Retinal pigment epithelial cell (primary cell): ENCODE measurements around the gene RC3H1.

Experiments
- DNase-seq: peaks from one replicate; pipeline ENCODE4 v3.0.0-alpha.2; 2010; ENCODE audit warnings: low read depth
- H3K4me3 ChIP-seq: 2 replicates; pipeline ENCODE4 v1.5.1; 2011; ENCODE audit warnings: mild to moderate bottlenecking, low read length, control low read depth, moderate library complexity
- TF ChIP-seq, protein P1 (sequence below): conservative IDR thresholded peaks from 2 replicates; pipeline ENCODE4 v1.5.1; 2011; ENCODE audit warnings: low read depth, low read length, control low read depth, inconsistent platforms

The RC3H1 gene

DNA sequence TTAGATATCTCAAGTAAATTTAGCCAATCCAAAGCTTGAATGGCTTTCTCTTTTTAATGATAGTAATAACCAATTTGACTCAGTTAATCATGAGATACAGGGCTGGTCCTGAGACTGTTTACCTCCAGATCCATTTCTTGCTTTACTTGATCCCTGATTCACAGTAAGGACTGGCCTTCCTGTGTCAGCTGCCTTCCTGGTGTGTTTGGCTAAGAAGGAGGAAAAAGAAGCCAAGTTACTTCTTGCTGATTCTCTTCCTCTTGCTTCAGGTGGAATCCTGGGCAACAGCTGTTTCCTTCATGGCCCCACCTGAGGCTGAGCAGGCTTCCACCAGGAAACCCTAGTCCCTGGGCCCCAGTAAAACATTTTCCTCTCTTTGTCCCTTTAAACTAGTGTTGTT is 14.6 kb upstream of the RC3H1 start:
- TF ChIP-seq, protein P1, sequence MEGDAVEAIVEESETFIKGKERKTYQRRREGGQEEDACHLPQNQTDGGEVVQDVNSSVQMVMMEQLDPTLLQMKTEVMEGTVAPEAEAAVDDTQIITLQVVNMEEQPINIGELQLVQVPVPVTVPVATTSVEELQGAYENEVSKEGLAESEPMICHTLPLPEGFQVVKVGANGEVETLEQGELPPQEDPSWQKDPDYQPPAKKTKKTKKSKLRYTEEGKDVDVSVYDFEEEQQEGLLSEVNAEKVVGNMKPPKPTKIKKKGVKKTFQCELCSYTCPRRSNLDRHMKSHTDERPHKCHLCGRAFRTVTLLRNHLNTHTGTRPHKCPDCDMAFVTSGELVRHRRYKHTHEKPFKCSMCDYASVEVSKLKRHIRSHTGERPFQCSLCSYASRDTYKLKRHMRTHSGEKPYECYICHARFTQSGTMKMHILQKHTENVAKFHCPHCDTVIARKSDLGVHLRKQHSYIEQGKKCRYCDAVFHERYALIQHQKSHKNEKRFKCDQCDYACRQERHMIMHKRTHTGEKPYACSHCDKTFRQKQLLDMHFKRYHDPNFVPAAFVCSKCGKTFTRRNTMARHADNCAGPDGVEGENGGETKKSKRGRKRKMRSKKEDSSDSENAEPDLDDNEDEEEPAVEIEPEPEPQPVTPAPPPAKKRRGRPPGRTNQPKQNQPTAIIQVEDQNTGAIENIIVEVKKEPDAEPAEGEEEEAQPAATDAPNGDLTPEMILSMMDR: no peak
- DNase-seq: no peak

DNA sequence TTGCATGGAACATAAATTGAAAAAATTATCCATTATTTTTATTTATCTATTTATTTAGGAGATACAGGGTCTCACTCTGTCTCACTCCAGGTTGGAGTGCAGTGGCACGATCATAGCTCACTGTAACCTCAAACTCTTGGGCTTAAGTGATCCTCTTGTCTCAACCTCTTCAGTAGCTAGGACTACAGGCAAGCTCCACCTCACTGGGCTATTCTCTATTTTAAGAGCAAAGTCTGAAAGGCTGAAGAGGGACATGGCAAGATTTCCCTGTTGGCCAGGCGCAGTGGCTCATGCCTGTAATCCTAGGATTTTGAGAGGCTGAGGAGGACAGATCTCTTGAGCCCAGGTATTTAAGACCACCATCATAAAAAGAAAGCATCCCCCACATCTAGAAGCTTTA is 14.0 kb upstream of the RC3H1 start:
- no peak overlapping the region for H3K4me3 ChIP-seq
- TF ChIP-seq, protein P1: no peak
- no peak for DNase-seq

More for the DNA sequence above, 14.6 kb upstream of the RC3H1 start:
- no peak overlapping the region for H3K4me3 ChIP-seq

DNA sequence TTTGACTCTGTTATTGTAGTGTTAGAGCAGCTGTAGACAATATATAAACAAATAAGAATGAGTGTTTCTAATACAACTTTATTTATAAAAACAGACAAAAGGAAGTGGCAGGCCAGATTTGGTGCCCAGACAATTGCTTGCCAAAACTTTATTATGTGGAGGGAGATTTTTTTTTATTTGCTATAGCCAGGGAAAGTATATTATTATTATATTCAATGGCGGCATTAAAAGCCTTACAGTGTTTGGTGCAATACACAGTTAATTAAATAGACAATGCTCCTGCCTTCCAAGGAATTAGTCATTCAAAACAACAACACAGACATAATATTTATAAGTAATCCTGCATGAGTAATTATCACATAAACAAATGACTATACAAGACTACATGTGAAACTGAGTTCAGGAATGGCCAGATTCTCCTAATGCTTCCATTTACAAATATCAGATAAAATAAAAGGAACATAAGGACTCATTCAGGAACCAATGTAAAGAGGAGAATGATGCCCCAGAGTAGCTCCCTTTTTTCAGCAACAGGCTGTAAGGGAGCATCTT is 10.6 kb upstream of the RC3H1 start:
- no peak overlapping the region for H3K4me3 ChIP-seq
- TF ChIP-seq, protein P1: no peak
- DNase-seq: no peak

DNA sequence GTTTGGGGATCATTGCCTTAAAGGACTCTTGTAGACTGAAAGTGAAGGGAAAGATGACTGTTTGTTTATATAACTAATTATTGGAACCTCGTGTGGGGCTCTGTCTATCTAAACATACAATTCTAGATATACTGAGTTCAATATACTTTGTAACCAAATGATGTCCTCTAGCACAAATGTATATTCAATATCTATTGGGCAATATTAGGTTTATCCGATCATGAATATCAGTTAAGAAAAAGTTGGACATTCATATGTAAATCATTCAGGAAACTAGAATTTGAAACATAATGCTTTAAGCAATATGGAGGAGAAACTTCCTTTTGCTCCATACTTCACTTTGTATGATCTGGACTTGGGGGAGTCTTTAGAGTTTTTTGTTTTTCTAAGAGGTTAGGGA is 8.9 kb upstream of the RC3H1 start:
- TF ChIP-seq, protein P1: no peak
- no peak overlapping the region for H3K4me3 ChIP-seq
- DNase-seq: no peak

DNA sequence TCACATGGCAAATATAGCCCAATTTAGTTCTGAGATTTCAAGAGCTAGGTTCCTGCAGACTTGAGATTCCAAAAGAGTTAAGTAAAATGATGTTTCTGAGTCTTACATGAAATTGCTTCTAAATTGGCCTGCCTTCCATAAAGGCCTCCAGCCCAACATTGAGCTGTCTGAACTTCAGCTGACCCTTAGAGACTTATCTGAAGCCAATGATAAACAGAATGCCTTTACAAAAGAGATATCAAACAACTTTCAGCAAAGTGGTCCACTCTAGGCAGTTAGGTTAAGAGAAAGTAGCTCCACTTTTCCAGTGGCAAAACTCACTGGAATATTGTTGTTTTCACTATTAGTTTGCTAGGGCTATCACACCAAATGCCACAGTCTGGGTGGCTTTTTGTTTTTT is 6.3 kb upstream of the RC3H1 start:
- TF ChIP-seq, protein P1: no peak
- H3K4me3 ChIP-seq: no peak overlapping the region
- DNase-seq: no peak

DNA sequence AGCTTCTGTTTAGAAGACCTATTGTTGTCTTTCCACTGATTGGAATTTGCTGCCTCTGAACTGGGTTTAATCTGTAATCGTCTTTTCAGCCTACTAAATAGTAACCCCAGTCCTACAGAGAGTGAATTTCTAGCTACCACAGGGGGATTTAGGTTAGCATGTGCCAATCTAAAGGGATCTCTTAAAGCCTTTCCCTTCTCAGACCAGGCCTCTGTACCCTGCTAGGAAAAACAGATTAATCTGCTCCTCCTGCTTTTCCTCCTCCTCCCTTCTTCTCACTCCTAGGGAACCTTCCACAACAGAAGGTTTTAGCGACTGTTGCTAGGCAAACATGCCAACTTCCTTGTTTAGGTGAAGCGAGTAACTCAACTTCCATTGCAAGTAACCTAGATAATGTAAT is 1.3 kb upstream of the RC3H1 start:
- no peak overlapping the region for H3K4me3 ChIP-seq
- TF ChIP-seq, protein P1: no peak
- DNase-seq: peak; percentile 84

DNA sequence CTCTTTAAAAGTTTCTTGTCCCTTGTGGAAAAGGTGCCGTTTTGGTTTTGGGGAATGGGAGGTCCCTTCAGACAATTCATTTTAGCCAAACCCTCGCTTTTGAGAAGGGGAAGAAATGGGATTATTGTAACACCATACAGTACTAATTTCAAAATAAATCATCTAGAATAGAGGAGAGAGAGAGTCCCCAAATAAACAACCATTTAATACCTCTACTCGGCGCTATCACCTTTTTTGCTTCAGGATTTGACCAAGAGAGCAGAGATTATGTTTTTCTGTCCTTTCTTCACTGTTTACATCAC is 770 bp upstream of the RC3H1 start:
- H3K4me3 ChIP-seq: peak overlapping the region; percentile 85
- TF ChIP-seq, protein P1: no peak
- DNase-seq: no peak
